Gastroesophageal sphincter (tissue), 3 donors: ENCODE data around the gene TOM1L2.

Experiments used
- CTCF ChIP-seq, 4 experiments: fragments of 200-600 bp in 2 of 4; fragments of 450-650 bp in 2 of 4; sonication (generic) in 1 of 4; IDR thresholded peaks; one replicate each; pipeline ENCODE4 v1.5.1; 2017 to 2019; ENCODE audit warnings: antibody characterized with exemption in 4 of 4, mild to moderate bottlenecking in 2 of 4, moderate library complexity in 2 of 4
- POLR2A ChIP-seq, 2 donors: fragments of 450-650 bp; IDR thresholded peaks; one replicate each; pipeline ENCODE4 v1.6.1; 2017; ENCODE audit warnings: antibody characterized with exemption in 2 of 2, mild to moderate bottlenecking in 2 of 2, moderate library complexity in 1 of 2

DNA sequence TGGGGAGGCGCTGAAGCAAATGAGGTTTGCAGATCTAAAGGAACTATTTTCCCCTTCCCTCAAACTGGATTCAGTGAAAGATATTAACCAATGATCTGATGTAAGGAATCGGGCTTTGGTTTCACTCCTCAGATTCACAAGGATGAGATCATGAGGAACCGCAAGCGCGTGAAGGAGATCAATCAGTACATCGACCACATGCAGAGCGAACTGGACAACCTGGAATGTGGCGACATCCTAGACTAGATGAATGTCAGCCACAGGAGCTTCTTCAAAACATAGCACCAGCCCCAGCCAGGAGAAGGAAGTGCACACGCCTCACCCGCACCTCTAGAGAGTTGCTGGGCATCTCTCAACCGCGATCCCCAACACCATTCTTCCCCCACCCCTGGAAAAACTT lies 44.2 kb upstream of the TOM1L2 start:
- no peak for TF ChIP-seq POLR2A (IDR thresholded peaks at IDR 0.05)
- TF ChIP-seq CTCF (IDR thresholded peaks at IDR 0.05): no peak
